Measurements from ENCODE around the gene RCSD1.

DNA sequence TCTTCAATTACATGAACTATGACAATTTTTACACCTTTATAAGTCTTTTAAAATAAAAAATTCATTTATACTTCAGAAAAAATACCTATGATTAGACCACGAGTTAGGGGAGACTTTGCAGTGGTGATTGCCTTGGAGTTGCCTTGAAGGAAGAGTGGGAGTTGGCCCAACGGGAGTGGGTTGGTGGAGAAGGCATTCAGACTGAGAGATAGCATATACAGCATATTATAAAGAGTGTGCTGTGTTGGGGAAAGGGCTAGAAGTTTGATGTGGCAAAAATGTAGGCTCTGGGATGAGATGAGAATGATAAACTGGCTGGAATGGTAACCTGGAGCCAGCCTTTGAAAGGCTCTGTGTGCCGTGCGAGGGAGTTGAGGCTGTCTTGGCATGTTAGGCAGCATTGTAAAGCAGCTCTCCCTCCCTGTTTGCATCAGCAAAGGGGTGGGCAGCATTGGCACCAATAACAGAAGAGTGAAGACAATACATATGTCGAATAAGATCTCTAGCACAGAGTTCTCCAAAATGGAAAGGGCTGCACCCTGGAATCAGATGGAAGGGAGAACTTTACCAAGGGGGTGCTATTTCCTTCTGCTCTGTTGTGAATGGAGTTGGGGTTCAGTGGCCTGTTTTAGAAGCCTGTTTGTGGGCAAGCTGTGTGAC is 116.1 kb downstream of the RCSD1 start:
- TF ChIP-seq POLR2A (IDR thresholded peaks at IDR 0.05), result no peak
- TF ChIP-seq, protein P1, sequence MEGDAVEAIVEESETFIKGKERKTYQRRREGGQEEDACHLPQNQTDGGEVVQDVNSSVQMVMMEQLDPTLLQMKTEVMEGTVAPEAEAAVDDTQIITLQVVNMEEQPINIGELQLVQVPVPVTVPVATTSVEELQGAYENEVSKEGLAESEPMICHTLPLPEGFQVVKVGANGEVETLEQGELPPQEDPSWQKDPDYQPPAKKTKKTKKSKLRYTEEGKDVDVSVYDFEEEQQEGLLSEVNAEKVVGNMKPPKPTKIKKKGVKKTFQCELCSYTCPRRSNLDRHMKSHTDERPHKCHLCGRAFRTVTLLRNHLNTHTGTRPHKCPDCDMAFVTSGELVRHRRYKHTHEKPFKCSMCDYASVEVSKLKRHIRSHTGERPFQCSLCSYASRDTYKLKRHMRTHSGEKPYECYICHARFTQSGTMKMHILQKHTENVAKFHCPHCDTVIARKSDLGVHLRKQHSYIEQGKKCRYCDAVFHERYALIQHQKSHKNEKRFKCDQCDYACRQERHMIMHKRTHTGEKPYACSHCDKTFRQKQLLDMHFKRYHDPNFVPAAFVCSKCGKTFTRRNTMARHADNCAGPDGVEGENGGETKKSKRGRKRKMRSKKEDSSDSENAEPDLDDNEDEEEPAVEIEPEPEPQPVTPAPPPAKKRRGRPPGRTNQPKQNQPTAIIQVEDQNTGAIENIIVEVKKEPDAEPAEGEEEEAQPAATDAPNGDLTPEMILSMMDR (IDR thresholded peaks at IDR 0.05), result no peak
